ENCODE data around the gene USP19.

Gene USP19

GRCh38 chr3:49098429-49098828 lies 22.2 kb downstream of the USP19 start:
- ChIA-PET CTCF (no interaction called here), POLR2A (ENCODE audit: low non-redundant PET) (no interaction called here)
- H3K27ac ChIP-seq = peak overlapping the region; percentile 62
- no peak for DNase-seq (ENCODE audit: low spot score)
- TF ChIP-seq CTCF (conservative IDR thresholded peaks at IDR 0.05; ENCODE audit: low read depth) = no peak

- peak; percentile 81 for TF ChIP-seq CTCF (conservative IDR thresholded peaks at IDR 0.05; ENCODE audit: low read depth)
- DNase-seq (ENCODE audit: low spot score) = peak; percentile 90
- H3K27ac ChIP-seq = peak within 1 kb of the TSS; percentile 99
- ChIA-PET CTCF (interaction anchor here (0.5 to 1.1 kb wide), 9 partner anchors 10 to 1619 kb away, joined by 3 to 7 read pairs (median 4); partner anchors contain the start of genes NDUFAF3 and SCAP), POLR2A (ENCODE audit: low non-redundant PET) (interaction anchor here (0.8 to 1.5 kb wide), 4 partner anchors 14 to 72 kb away, joined by 3 read pairs; partner anchors contain the start of genes NDUFAF3 and USP19)
Observed at GRCh38 chr3:49093853-49094767, 26.5 kb downstream of the USP19 start, which contains the start of gene QRICH1. QRICH1 (minus strand) TSS chr3:49094071; CDS start chr3:49077017, 17,054 bp downstream.

GRCh38 chr3:49092938-49093852 lies 27.4 kb downstream of the USP19 start:
- H3K27ac ChIP-seq = peak overlapping the region; percentile 99
- peak; percentile 33 for DNase-seq (ENCODE audit: low spot score)
- TF ChIP-seq CTCF (conservative IDR thresholded peaks at IDR 0.05; ENCODE audit: low read depth) = no peak
- ChIA-PET CTCF (interaction anchor here (1.0 kb wide), 1 partner anchor 1618 kb away, joined by 3 read pairs; the partner anchor contains the start of gene SCAP), POLR2A (ENCODE audit: low non-redundant PET) (interaction anchor here (0.8 to 1.3 kb wide), 3 partner anchors 15 to 71 kb away, joined by 3 read pairs; partner anchors contain the start of genes NDUFAF3 and USP19)

GRCh38 chr3:49081429-49081828 lies 39.2 kb downstream of the USP19 start:
- H3K27ac ChIP-seq = peak overlapping the region; percentile 60
- CTCF ChIA-PET = no interaction called here
- no peak for TF ChIP-seq CTCF (conservative IDR thresholded peaks at IDR 0.05; ENCODE audit: low read depth)
- POLR2A ChIA-PET (ENCODE audit: low non-redundant PET) = no interaction called here
- no peak for DNase-seq (ENCODE audit: low spot score)

- CTCF ChIA-PET = no interaction called here
Observed at GRCh38 chr3:49079270-49079669, 41.4 kb downstream of the USP19 start.

More at GRCh38 chr3:49079270-49079669, 41.4 kb downstream of the USP19 start:
- no peak for DNase-seq (ENCODE audit: low spot score)
- H3K27ac ChIP-seq = no peak overlapping the region
- TF ChIP-seq CTCF (conservative IDR thresholded peaks at IDR 0.05; ENCODE audit: low read depth) = no peak
- POLR2A ChIA-PET (ENCODE audit: low non-redundant PET) = no interaction called here
